AG09309 (cell line): ENCODE data around the gene RFPL2.

Experiments used
- DNase-seq: peaks from one replicate; pipeline ENCODE4 v3.0.0-alpha.2; 2010; ENCODE audit warnings: low read depth
- H3K4me3 ChIP-seq: 2 replicates; pipeline ENCODE4 v1.5.1; 2011; ENCODE audit warnings: mild to moderate bottlenecking, low read depth, low read length, moderate library complexity; ENCODE audit not compliant: control insufficient read depth
- CTCF ChIP-seq: IDR thresholded peaks from 2 replicates; pipeline ENCODE4 v1.5.1; 2011; ENCODE audit warnings: mild to moderate bottlenecking, low read depth, low read length, inconsistent platforms; ENCODE audit not compliant: insufficient read depth, control insufficient read depth; ENCODE audit errors: missing control alignments

RFPL2 gene

GRCh38 chr22:32207971-32208480 lies 3.2 kb upstream of the RFPL2 start:
- no peak for TF ChIP-seq CTCF
- no peak for DNase-seq

GRCh38 chr22:32206774-32207758 lies 2.2 kb upstream of the RFPL2 start:
- DNase-seq = no peak
- peak; percentile 58 for TF ChIP-seq CTCF
- H3K4me3 ChIP-seq = no peak overlapping the region

More at GRCh38 chr22:32207971-32208480, 3.2 kb upstream of the RFPL2 start:
- H3K4me3 ChIP-seq = no peak overlapping the region

DNA sequence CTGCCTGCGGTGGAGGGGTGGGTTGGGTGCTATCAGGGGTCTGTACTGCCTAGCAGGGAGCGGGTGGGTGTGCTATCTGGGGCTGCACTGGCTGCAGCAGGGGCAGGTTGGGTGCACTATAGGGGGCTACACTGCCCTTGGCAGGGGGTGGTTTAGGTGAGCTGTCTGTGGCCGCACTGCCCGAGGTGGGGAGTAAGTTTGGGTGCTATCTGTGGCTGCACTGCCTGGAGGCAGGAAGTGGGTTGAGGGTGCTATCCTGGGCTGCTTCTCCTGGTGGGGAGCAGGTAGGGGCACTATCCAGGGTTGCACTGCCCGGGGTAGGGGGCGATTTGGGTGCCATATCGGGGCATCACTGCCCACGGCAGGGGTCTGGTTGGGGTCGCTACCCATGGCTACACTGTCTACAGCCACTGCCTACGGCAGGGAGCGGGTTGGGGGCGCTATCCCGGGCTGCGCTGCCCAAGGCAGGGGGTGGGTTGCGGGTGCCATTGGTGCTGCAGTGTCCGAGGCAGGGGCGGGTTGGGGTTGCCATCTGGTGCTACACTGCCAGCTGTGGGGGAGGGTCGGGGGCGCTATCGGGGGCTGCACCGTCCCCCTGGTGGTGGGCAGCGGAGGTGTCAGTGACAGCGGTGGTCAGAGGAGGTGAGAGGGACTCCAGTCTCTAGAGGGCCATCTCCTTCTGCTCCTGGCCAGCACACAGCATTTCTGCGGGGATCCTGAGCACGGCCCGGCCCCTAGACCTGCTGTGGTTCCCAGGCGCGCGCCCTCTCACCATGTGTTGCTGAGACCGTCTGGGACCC lies 1.3 kb upstream of the RFPL2 start:
- no peak for DNase-seq
- H3K4me3 ChIP-seq = no peak overlapping the region
- no peak for TF ChIP-seq CTCF

DNA sequence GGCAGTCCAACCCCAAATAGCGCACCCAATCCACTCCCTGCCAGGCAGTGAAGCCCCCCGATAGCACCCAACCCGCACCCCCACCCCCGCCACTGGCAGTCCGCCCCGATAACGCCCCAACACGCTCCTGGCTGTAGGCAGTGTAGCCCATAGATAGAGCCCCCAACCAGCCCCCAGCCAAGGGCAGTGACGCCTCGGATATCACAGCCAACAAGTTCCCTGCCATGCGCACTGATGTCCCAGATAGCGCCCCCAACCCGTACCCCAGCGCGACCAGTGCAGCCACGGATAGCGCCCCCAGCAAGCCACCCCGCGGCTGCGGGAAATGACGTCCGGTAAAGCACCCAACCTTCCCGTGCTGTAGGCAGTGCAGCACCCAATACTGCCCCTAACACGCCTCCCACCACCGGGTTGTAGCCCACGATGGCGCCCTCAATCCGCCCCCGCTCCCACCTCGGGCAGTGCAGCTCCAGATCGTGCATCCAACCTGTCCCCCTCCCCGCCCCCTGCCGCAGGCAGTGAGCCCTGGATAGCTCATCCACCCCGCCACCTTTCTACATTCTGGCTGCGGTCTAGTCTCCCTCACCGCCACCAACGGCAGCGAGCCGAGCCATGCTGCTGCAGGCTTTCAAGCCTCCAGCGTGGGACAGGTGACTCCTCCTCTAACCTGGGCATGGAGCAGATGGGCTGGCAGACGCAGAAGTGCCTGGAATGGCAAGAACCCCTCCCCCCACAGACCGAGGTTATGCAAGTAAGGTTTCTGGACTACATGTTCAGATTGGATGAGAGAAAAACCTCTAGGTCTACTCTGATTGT lies 625 bp downstream of the RFPL2 start:
- TF ChIP-seq CTCF = no peak
- no peak overlapping the region for H3K4me3 ChIP-seq

GRCh38 chr22:32203181-32204039 lies 1.5 kb downstream of the RFPL2 start:
- TF ChIP-seq CTCF = no peak
- H3K4me3 ChIP-seq = no peak overlapping the region
- no peak for DNase-seq

More for the DNA sequence above, 625 bp downstream of the RFPL2 start:
- no peak for DNase-seq
